Mucosa of descending colon (tissue), 3 donors: ENCODE measurements around the gene MYO3A. TPM values are rescaled to one million over a fixed set of nuclear protein-coding genes. Genes with fewer than 3 reads are reported as not detected.

Experiments used
- ATAC-seq: fragments of 200-7000 bp; cut with Tn5 transposase; one replicate; pipeline ENCODE4 v1.9.1; 2020; ENCODE audit warnings: mild to moderate bottlenecking, moderate library complexity
- DNase-seq, 3 donors: peaks; one replicate each; pipeline ENCODE4 v3.0.0-alpha.2; 2020
- H3K36me3 ChIP-seq: fragments of 200-600 bp; one replicate; pipeline ENCODE4 v1.8.0; 2021; ENCODE audit warnings: low read depth, mild to moderate bottlenecking
- H3K4me1 ChIP-seq: fragments of 200-600 bp; one replicate; pipeline ENCODE4 v1.8.0; 2021; ENCODE audit warnings: low read depth, mild to moderate bottlenecking
- H3K4me3 ChIP-seq: fragments of 200-600 bp; one replicate; pipeline ENCODE4 v1.8.0; 2021; ENCODE audit warnings: mild to moderate bottlenecking
- H3K9me3 ChIP-seq: fragments of 200-600 bp; one replicate; pipeline ENCODE4 v1.8.0; 2021; ENCODE audit warnings: mild to moderate bottlenecking
- intact Hi-C, 2 donors: fragments of 100-400 bp; cut with DNase I in 1 of 2; cut with micrococcal nuclease in 1 of 2; formaldehyde crosslinking; loops; one replicate each; pipeline versions ENCODE4 v1.11.0 to v1.11.1; 2022; cut with DNase I, micrococcal nuclease
- total RNA-seq, 3 donors: library from RNA; stranded (reverse); fragmentation: NEBNext Ultra II Directional in 2 of 3; extraction: Animal tissue kit (Norgen Biotek cat#: 25700) in 2 of 3; gene quantifications; one replicate each; pipeline versions ENCODE4 v1.2.1 to v1.2.4, GENCODE V29; 2021 to 2023
- TF ChIP-seq, protein P1 (sequence below): fragments of 200-600 bp; IDR thresholded peaks from one replicate; pipeline ENCODE4 v1.8.0; 2022; ENCODE audit warnings: antibody characterized with exemption, mild to moderate bottlenecking
- donor health status: DM: no; HTN: no; CAD: no; lungs with moderate emphysema.
- donor health status: DM: no; HTN: no; CAD: no.
- donor health status: DM: no; HTN: yes; CAD: no.

The MYO3A gene
- total RNA-seq, 3 donors from 2014 or later: 0.12 to 0.29 (median 0.25) TPM

DNA sequence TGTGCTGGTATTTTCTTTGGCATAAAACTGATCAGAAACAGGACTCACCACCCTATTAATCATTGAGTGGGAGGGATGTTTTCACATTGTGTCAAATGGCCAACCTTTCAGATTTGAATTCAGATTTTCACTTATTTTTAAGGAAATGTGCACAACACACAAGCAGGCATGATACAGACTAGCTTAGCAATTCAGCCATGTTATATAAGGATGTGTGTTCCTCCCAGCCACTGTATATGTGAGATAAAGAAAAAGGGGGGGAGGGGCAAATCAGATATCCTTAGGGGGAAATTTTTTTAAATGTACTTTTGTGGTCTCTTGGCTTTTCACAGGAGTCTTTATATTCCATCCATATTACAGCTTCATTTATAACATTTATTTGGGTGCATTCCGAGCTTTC lies 285.6 kb downstream of the MYO3A start:
- H3K4me3 ChIP-seq: no peak overlapping the region
- no peaks in the 10 kb centered on the region for H3K9me3 ChIP-seq
- TF ChIP-seq, protein P1, sequence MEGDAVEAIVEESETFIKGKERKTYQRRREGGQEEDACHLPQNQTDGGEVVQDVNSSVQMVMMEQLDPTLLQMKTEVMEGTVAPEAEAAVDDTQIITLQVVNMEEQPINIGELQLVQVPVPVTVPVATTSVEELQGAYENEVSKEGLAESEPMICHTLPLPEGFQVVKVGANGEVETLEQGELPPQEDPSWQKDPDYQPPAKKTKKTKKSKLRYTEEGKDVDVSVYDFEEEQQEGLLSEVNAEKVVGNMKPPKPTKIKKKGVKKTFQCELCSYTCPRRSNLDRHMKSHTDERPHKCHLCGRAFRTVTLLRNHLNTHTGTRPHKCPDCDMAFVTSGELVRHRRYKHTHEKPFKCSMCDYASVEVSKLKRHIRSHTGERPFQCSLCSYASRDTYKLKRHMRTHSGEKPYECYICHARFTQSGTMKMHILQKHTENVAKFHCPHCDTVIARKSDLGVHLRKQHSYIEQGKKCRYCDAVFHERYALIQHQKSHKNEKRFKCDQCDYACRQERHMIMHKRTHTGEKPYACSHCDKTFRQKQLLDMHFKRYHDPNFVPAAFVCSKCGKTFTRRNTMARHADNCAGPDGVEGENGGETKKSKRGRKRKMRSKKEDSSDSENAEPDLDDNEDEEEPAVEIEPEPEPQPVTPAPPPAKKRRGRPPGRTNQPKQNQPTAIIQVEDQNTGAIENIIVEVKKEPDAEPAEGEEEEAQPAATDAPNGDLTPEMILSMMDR: no peak
- no peaks in the 10 kb centered on the region for H3K36me3 ChIP-seq
- no peaks in the 10 kb centered on the region for H3K4me1 ChIP-seq
- ATAC-seq (no peak), DNase-seq (no peak)
- intact Hi-C loops: no loop called here

DNA sequence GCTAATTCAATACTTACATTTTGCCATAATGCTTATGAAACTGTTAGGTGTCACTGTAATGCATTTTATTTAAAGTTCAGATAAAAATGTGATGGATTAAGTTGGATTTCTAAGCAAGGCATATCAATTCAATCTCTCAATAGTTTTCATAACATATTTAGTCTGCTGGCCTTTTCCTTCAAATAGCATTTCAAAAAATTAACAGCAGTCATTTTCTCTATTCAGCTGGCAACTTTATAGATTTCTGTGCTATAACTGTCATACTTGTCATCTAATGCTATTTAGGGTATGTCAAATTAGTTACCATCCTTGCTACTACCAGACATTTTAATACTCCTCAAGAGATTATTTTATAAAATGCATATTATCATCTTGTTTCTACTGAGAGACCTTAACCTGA lies 286.9 kb downstream of the MYO3A start:
- H3K4me3 ChIP-seq: no peak overlapping the region
- ATAC-seq: no peak
- intact Hi-C loops: no loop called here
- H3K4me1 ChIP-seq: no peaks in the 10 kb centered on the region
- no peak for DNase-seq
- TF ChIP-seq, protein P1: no peak
- H3K9me3 ChIP-seq: no peaks in the 10 kb centered on the region
- H3K36me3 ChIP-seq: no peaks in the 10 kb centered on the region

DNA sequence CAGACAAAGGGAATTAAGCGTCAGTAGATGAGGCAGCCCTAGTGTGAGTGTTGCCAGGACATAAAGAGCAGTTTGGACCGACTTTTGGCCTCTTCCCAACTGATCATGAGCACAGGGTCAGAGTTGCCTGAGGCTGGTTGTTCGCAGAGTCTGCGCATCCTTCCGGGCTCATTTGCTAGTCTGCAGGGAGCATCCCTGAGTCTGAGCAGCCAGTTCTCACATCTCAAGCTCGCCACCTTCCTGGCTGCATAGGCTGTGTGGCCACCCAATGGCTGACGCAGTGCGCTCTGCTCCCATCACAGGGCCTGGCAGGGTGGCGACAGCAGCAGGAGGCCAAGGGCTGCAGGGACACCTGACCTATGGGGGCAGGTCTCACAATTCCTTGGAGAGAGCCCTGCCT lies 287.5 kb downstream of the MYO3A start:
- no peak for ATAC-seq
- no peaks in the 10 kb centered on the region for H3K9me3 ChIP-seq
- no peaks in the 10 kb centered on the region for H3K4me1 ChIP-seq
- H3K4me3 ChIP-seq: no peak overlapping the region
- TF ChIP-seq, protein P1: no peak
- intact Hi-C loops: no loop called here
- DNase-seq: no peak
- no peaks in the 10 kb centered on the region for H3K36me3 ChIP-seq

DNA sequence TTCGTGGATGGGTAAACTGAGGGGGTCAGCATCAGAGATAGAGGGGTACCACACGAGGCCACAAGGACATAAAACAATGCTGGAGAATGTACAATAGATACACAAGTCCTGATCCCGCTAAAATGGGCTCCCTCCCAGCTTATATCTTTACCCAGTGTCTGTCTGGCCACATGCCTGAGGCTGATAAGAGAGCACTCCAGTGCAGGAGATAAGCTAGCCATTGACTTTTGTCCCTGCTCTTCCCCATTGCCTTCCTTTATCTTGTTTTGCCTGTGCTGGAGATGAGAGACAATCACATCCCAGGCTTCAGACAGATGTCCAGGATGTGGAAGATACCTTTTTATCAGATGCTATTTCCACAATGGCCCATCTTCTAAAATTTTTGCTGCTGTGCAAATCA lies 288.5 kb downstream of the MYO3A start:
- H3K4me1 ChIP-seq: no peaks in the 10 kb centered on the region
- TF ChIP-seq, protein P1: no peak
- H3K4me3 ChIP-seq: no peak overlapping the region
- no peaks in the 10 kb centered on the region for H3K36me3 ChIP-seq
- no peaks in the 10 kb centered on the region for H3K9me3 ChIP-seq
- intact Hi-C loops: no loop called here
- no peak for ATAC-seq
- DNase-seq: no peak

DNA sequence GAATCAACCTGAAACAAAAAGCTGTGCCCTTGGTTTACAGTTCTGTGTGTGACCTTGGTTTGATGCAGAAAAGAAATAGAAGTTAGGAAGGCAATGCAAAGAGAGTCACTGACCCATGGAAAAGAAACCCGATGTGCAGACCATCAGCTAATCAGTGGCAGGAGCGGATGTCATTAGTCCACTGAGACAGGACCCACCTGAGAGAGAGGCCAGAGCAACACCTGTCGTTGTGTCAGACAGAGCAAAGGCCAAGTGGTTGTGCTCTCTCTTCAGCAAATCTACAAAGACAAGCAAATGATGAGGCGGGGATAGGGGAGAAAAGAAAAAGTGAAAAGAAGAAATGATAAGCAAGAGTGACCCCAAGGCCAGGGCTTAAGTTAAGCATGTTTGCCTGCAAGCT lies 291.3 kb downstream of the MYO3A start:
- H3K36me3 ChIP-seq: no peaks in the 10 kb centered on the region
- ATAC-seq: no peak
- intact Hi-C loops: no loop called here
- no peak for DNase-seq
- no peaks in the 10 kb centered on the region for H3K9me3 ChIP-seq
- TF ChIP-seq, protein P1: no peak
- H3K4me1 ChIP-seq: no peaks in the 10 kb centered on the region
- no peak overlapping the region for H3K4me3 ChIP-seq

DNA sequence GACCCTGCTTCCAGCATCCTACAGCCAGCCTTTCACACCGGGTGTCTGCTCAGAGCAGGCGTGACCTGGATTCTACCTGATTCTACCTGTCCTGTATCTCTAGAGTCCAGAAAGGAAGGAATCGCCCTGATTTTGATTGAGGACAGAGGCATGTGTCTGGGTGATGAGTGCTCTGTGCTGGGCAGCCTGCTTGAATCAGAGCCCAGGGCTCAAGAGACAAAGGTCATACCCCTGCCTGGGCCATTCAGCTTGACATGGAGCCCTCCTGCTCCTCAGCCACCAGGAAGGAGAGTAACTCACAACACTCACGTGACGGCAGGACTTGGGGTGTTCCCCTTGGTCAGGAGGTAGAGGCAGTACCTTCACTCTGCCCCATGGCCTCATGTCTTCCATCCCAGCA lies 293.8 kb downstream of the MYO3A start:
- no peaks in the 10 kb centered on the region for H3K36me3 ChIP-seq
- H3K9me3 ChIP-seq: no peaks in the 10 kb centered on the region
- TF ChIP-seq, protein P1: no peak
- H3K4me1 ChIP-seq: no peaks in the 10 kb centered on the region
- no peak overlapping the region for H3K4me3 ChIP-seq
- ATAC-seq: no peak
- no peak for DNase-seq
- intact Hi-C loops: no loop called here
